Ammon's horn (tissue), 1 donor: Measurements from ENCODE around the gene COPG2.

ENCODE experiments used
- DNase-seq: peaks from one replicate; pipeline ENCODE4 v3.0.0-alpha.2; 2016; ENCODE audit warnings: low spot score

COPG2 gene

GRCh38 chr7:130494431-130494858 lies 174.1 kb downstream of the COPG2 start:
- no peak for DNase-seq

DNA sequence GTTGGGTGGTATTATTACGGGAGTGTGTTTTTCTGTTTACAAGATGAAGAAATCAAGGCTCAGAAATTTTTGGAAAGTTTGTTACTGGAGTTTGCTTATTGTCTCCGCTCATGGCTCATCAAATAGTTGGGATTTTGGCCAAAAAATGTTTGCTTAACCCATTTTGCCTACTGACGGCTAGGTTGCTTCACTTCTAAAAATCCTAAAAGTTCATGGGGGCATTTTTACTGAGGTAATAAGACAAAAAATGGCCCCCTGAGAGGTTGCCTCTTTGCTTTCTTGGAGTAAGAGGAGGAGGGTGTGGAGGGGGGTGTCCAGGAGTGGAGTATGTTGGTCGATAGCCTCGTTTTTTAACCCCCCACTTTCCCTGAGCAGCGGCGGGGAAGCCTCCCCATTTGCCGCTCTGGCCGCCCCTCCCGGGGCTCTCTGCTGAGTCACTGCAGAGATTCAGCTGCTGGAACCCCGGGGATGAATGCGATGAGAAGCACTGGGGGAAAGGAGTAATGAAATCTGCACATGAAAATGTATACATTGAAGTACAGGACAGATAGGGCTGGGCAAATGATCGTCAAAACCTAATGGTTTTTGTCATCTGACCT lies 175.2 kb downstream of the COPG2 start:
- no peak for DNase-seq

GRCh38 chr7:130492523-130493274 lies 175.8 kb downstream of the COPG2 start:
- no peak for DNase-seq

- DNase-seq = peak; percentile 55
These were observed 176.6 kb downstream of the COPG2 start, which contains the start of gene MEST for GRCh38 chr7:130491841-130492522. TSS of gene MEST (plus strand) at chr7:130492085. CDS start at chr7:130492314, 229 bp downstream.

DNA sequence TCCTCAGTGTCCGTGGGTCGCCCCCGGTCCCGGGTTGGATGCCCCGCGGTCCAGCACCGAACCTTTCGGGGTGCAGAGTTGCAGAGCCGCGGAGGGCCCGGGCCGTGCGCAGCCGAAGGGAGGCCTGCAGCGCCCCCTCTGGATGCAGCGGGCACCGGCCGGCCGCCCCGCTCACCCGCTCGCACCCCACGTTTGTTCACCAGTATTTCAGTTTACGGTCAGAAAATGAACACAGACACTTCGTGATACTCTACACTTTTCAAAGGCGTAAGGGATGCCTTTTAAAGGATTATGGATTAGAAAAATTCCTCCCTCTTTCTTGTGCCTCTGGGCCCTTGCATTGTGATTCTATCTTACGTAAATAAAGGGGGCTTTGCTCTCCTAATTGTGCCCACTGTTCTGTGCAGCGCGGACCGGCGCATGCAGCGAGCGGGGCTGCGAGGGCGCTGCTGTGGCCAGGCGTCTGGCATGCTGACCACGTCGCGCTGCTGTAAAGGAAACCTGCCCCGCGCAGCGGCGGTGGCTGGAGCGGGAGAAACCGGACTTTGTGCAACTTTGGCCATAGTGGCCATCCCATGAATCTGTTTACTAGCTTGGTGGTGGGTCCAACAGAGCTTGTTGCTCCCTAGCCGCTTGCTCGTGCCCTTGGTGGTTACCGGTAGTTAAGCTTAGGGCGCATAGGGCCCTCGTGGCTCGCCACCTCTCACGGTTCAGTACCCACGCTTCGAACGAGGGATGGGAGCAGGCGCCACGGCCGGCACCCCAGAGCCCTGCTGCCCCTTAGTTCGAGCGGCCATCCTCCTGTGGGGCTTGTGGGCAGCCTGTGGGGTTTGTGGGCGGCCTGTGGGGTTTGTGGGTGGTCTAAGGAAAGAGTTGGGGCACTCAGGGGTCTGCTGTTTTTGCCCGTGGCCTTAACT lies 177.4 kb downstream of the COPG2 start:
- DNase-seq = peak; percentile 50

DNA sequence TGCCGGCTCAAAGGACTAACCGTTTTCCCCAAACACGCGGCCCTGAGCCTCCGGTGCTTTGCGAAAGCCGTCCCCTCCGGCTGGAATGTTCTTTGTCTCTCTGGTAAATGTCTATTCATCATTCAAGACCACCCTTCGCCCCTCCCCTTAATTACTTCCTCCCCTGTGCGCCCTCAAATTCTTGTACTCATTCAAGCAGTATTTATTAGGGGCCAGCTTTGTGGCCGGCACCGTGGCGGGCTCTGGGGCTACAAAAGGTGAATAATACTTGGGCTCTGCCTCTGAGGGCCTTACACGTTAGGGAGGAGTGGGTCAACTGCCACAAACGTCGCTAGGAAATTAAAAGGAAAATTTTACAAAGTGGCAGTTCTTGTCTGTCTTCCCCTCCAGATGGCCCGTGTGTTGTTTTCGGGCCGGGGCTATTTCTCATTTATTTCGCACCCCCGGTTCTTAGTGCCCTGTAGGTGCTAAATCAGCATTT lies 178.2 kb downstream of the COPG2 start:
- no peak for DNase-seq

- no peak for DNase-seq
These were observed 179.2 kb downstream of the COPG2 start for GRCh38 chr7:130489140-130489983.

DNA sequence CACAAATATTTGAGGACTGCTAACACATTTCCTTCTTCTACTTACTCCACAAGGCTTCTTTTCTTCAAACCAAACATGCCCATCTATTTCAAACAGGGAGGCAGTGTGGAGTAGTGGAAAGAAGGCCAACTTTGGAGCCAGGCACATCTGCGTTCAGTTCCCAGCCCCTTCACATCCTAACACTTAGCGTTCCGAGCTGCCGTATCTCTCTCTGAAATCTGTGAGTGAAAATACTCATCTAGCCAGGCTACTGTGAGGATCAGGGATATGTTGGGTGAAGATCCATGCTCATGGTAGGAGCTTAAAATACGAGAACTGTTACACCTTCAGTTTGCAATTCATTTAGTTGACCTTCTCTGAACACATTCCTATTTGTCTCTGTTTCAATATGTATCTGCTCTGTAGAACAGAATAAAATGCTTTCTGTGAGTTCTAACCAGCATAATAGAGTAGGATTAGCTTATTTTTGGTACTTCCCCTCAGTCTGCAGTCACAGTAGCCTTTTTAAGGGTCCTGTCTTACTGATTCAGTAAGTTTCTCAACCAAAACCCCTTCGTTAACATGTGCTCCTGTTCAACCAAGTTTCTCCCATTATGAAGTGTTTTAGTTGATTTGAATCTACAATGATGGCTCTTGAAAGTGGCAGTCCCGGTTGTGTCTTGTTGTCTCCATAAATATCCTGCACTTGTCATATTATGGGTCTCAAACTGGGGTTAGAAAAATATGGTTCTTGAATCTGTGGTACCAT lies 180.0 kb downstream of the COPG2 start:
- peak; percentile 47 for DNase-seq

DNA sequence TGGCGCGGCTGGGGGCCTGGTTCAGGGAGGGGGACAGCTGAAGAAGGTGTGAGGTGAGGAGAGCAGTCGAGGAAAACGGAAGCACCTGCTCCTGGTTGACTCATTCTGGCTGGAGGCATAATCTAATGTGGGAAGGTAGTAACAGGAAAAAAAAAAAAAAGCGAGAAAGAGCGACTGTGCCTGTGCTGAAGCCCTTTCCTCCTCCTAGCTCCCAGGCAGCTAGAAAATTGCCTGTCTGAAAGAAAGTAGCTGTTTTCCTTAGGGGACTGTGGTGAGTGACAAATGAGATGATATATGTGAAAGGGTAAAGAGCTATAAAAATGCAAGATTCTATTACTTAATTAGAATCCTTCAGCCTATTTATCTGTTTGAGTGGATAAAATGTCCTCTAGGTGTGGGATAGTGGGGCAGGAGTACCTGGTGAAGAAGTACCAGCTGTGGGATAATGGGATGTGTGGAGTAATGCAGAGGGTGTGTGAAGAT lies 181.6 kb downstream of the COPG2 start:
- DNase-seq = no peak

DNA sequence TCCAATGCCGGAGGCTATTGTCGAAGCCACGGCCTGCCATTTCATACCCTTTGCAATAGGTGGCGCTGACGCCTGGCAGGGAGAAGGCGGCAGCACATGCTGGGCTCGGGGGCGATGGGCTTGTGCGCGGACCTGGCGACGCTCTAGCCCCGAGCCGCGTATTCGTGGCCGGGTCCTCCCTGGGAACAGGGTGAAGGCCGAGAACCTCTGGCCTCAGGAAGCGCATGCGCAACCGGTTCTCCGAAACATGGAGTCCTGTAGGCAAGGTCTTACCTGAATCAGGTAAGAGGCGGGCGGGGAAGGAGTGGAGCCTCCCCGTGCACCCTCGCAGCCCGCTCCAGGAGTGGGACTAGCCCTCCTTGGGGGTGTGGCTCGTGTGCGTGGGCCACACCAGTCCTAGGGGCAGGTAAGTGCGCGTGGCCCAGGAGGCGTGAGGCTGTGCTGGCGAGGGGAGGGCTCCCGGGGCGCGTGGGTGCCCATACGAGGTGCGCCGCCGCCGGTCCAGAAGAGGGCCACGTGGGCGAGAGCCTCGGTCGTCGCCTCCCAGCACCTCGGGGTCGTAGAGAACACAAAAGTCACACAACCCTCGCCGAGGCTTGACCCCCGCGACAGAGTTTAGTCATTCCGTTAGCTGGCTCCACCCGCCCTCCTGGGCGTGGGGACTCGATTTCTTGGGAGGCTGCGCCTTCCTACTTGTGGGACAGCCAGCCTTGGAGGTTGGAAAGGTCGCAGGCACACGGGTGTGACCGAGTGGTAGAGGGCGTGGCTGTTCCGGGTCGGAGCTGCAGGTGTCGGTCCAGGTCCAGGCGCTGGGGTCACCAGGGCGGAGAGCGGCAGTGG lies 182.2 kb downstream of the COPG2 start:
- DNase-seq = peak; percentile 76

DNA sequence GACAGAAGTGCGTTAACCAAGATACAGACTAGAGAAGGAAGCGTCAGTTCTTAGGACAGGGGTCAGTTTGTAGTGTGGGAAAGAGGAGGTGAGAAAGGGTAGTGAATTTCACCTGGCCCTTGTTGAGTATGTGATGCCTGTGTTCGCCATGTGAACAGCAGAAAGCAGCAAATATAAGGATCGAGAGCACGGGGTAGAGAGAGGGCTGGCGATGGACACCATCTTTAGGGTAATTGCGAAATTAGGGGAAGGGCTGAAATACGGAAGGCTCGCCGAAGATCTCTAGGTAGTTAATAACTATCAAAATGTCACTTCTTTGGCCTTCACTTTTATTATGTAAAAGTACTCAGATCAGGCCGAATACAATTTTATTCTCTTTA lies 182.8 kb downstream of the COPG2 start:
- DNase-seq = no peak

DNA sequence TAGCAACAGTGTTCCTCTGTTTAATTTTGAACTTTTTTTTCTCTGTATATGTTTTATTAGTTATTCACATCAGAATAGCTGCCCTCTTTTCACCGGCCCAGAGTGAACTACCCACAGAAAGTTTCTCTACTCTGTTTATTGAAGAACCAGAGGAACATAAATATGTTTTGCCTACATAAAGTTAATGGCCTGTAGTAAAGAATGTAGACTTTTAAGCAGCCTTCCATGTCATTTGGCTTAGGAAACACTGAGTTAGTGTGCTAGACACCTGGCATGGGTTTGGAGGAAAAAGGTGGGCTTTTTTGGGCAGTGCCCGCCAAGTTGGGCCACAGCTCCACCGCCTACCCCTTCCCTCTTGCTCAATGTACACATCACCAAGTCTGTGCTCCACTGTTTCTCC lies 185.5 kb downstream of the COPG2 start:
- no peak for DNase-seq

DNA sequence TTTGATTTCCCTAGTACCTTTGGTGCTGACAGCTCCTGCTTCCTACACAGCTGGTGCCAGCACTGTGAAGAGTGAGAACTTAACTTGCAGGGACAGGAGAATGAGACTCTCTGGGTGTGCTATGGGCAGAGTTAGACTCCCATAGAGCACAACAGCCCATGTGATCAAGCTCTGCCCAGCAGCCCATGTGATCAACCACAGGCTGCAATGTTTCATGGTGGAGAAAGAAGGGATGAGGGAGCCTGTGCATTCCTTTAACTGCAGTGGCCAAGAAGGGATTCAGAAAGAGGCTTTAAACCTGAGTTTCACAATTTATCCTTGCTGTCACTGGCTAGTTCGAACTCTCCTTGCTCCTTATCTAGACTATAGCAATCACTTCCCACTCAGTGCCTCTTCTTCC lies 186.7 kb downstream of the COPG2 start:
- DNase-seq = no peak

DNA sequence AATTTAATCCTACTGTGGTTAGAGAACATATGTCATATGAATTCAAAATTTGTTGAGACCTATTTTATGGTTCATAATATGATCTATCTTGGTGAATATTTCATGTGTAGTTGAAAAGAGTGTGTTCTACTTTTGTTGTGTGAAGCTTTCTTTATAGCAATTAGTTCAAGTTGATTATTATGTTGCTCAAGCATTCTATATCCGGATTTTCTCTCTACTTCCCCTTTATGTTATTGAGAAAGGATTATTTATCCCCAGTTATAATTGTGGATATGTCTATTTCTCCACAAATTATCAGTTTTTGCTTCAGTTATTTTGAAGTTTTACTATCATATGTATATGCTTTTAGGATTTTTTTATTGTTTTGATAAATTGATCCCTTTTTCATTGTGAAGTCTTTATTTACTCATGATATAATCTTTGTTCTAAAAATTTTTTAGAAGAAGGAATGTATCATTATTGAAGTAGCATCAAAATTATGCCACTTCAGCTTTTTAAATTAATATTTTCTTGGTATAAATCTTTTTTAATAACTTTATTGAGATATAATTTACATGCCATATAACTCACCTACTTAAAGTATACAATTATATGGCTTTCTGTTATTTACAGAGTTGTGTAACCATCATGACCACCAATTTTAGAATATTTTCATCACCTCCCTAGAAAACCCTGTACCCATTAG lies 188.7 kb downstream of the COPG2 start:
- no peak for DNase-seq

DNA sequence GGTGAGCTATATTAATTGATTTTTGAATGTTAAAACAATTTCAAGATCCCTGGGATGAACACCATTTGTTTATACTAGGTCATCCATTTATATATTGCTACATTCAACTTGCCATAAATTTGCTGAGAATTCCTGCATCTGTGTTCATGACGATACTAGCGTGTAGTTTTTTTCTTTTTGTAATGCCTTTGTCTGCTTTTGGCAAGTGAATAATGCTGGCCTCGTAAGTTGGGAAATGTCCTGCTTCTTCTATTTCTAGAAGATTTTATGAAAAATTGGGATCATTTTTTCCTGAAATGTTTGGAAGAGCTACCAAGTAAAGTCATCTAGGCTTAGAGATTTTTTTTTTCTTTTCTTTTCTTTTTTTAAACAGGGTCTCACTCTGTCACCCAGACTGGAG lies 189.6 kb downstream of the COPG2 start:
- no peak for DNase-seq

DNA sequence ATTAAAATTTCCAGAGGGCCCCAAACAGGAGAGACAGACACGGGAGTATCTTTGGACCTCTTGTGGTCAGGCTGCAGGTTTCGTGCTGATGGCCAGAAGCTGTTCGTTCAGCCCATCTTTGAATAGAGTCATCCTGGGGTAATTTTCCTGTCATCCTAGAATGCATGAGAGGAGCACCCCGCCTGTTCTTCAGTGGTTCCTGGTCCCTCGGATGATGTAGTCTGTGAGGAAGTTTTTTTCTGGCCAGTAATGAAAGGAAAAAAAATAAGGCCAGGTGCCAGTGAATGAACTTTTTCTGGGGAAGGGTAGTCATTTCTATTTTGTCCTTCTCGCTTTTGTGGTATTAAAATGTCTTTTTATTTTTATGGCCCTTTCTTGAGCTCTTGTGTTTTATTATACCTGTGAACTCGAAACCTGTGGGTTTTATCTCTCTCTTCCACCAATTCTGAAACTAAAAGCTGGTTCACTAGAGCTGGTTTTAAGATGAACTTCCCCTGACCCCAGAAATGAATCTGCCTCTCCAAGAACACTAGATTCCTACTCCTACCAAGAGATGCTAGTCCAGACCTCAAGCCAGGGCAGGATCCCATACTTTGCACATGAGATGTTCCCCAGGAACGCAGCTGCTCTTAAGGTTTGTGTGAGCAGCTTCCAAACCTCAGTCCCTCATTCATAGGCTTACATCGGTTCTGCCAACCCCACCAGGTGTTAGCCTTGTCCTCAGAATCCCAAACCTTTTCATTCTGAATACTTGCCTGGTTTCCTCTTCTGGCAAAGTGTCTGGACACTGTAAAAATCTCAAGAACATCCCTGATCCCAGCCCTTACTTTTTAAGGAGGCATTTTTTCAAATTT lies 192.0 kb downstream of the COPG2 start:
- no peak for DNase-seq

DNA sequence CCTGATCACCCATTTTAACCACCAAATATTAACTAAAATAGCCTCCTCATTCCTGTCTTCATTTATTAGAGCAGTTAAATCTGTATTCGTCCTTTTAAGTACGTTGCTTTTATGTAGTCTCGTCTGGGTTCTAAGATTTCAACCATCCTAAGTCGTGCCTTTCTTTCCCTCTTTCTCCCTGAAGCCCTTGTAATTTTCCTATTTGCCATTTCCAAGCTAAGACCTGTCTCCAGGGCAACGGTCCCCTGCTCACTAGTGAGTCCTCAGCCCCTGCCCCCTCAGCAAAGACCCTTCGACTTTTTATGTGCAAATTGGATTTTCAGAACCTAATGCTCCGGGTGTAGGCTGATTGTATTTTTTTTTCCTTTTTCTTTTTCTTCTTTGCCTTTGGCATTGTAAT lies 192.8 kb downstream of the COPG2 start:
- DNase-seq = no peak

DNA sequence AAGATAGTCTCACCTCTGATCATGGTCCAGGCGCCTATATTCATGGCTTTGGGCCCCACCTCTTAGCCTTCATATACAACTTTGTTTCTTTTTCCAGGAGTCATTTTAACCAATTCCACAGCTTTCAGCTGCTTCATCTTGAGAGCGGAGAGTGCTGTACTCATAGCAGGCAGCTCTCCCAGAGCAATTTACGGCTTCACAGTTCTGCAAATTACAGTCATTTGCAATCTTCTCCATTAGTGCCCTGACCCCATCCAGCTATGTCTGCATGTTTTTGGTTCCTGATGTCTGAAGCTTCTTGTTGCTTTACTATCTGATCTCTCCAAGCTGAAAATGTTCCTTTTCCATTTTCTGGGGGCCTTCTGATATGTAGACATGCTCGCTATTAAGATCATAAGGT lies 194.7 kb downstream of the COPG2 start:
- DNase-seq = no peak
